Measurements from ENCODE around the gene DNAJC16. TPM values are rescaled to one million over a fixed set of nuclear protein-coding genes. Genes with fewer than 3 reads are reported as not detected.
A peak's percentile ranks its signal among the peaks of the same experiment; 100 is the strongest.

The DNAJC16 gene
- total and polyA plus RNA-seq, 2 of the 13 experiments (the other 11 are each of a cell fraction or from before 2014, with no cell fraction given): 11.4 to 15.4 TPM

DNA sequence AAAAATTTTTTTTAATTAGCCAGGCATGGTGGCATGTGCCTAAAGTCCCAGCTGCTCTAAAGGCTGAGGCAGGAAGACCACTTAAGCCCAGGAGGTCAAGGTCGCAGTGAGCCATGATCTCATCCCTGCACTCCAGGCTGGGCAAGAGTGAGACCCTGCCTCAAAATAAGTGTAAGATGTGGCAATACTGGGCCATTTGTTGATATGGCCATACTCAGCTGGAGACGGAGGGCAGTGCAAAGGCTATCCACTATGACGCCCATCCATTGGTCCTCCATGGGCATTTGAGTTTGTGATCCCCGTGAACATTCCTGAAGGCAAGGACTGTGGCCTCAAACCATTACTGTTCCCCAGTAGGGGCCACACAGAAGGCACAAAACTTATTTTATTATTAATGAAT is 4.1 kb upstream of the DNAJC16 start:
- peak overlapping the region; percentile 74; the same call in 1 of the 2 replicates for H3K4me2 ChIP-seq (ENCODE audit: low read depth, low read length)
- BruUV-seq (replicated peaks): no TSS peak
- H3K4me3 ChIP-seq (replicated peaks in 1 of 3; ENCODE audit: insufficient read depth in 1 of 3, low read depth in 2 of 3, low read length in 3 of 3): no peak overlapping the region
- ATAC-seq (no peak), FAIRE-seq (no peak), DNase-seq (ENCODE audit: low spot score) (no peak)
- no peak overlapping the region for H2AFZ ChIP-seq (ENCODE audit: low read length)
- WGBS (ENCODE audit: low lambda C conversion rate): 95% methylated on average over 4 of the region's 4 CpGs
- no peaks in the 10 kb centered on the region for H3K36me3 ChIP-seq (replicated peaks in 1 of 2; ENCODE audit: control insufficient read depth in 1 of 2, insufficient read depth in 2 of 2, low read length in 2 of 2)
- POLR2A ChIA-PET: no interaction called here
- in situ Hi-C loops (cut with HindIII; ENCODE audit: extremely low pct_ligation_motif_present, low pct_unique_long_range_greater_than_20kb) (no loop called here), intact Hi-C loops (cut with micrococcal nuclease; ENCODE audit: unreplicated experiment) (loop anchor here (10.0 kb wide), 1 partner anchor 82 kb away; no protein-coding TSS in a partner anchor)
- H3K27me3 ChIP-seq (ENCODE audit: control insufficient read depth in 1 of 2, insufficient read depth in 2 of 2, low read length in 2 of 2): no peaks in the 10 kb centered on the region; a peak in 1 of 5 replicates
- TF ChIP-seq, protein P1, sequence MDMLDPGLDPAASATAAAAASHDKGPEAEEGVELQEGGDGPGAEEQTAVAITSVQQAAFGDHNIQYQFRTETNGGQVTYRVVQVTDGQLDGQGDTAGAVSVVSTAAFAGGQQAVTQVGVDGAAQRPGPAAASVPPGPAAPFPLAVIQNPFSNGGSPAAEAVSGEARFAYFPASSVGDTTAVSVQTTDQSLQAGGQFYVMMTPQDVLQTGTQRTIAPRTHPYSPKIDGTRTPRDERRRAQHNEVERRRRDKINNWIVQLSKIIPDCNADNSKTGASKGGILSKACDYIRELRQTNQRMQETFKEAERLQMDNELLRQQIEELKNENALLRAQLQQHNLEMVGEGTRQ (IDR thresholded peaks at IDR 0.05; ENCODE audit: low read depth, low read length): no peak
- TF ChIP-seq, protein P1 (CRISPR knock-in tag; IDR thresholded peaks at IDR 0.05; ENCODE audit: borderline replicate concordance): no peak
- TF ChIP-seq SRSF9 (IDR thresholded peaks at IDR 0.05; ENCODE audit: borderline replicate concordance, insufficient read depth, low read depth, low read length, poor library complexity, severe bottlenecking): no peak
- no peak for TF ChIP-seq CREM (IDR thresholded peaks at IDR 0.05)
- TF ChIP-seq CREM (CRISPR knock-in tag; IDR thresholded peaks at IDR 0.05): no peak
- TF ChIP-seq BCL6 (CRISPR knock-in tag; IDR thresholded peaks at IDR 0.05): no peak
- no peak for TF ChIP-seq DR1 (CRISPR knock-in tag; IDR thresholded peaks at IDR 0.05)
- TF ChIP-seq ZNF337 (CRISPR knock-in tag; IDR thresholded peaks at IDR 0.05; ENCODE audit: borderline replicate concordance, low read depth): no peak
- no peak for TF ChIP-seq HNRNPH1 (optimal IDR thresholded peaks at IDR 0.05; ENCODE audit: low read depth, low read length)
- no peak for TF ChIP-seq ZNF253 (CRISPR knock-in tag; IDR thresholded peaks at IDR 0.05; ENCODE audit: borderline replicate concordance)
- TF ChIP-seq MTF2 (CRISPR knock-in tag; IDR thresholded peaks at IDR 0.05; ENCODE audit: borderline replicate concordance): no peak
- TF ChIP-seq NCOR1 (IDR thresholded peaks at IDR 0.05; ENCODE audit: borderline replicate concordance, low read length): no peak
- TF ChIP-seq FOXK2 (IDR thresholded peaks at IDR 0.05): no peak
- TF ChIP-seq ZNF138 (CRISPR knock-in tag; IDR thresholded peaks at IDR 0.05; ENCODE audit: low read depth): no peak
- TF ChIP-seq, protein P2, sequence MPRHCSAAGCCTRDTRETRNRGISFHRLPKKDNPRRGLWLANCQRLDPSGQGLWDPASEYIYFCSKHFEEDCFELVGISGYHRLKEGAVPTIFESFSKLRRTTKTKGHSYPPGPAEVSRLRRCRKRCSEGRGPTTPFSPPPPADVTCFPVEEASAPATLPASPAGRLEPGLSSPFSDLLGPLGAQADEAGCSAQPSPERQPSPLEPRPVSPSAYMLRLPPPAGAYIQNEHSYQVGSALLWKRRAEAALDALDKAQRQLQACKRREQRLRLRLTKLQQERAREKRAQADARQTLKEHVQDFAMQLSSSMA (CRISPR knock-in tag; IDR thresholded peaks at IDR 0.05): no peak
- TF ChIP-seq PCBP1 (IDR thresholded peaks at IDR 0.05; ENCODE audit: borderline replicate concordance, low read depth, low read length): no peak
- no peak for TF ChIP-seq FOSL1 (CRISPR knock-in tag; IDR thresholded peaks at IDR 0.05; ENCODE audit: borderline replicate concordance)
- TF ChIP-seq, protein P3, sequence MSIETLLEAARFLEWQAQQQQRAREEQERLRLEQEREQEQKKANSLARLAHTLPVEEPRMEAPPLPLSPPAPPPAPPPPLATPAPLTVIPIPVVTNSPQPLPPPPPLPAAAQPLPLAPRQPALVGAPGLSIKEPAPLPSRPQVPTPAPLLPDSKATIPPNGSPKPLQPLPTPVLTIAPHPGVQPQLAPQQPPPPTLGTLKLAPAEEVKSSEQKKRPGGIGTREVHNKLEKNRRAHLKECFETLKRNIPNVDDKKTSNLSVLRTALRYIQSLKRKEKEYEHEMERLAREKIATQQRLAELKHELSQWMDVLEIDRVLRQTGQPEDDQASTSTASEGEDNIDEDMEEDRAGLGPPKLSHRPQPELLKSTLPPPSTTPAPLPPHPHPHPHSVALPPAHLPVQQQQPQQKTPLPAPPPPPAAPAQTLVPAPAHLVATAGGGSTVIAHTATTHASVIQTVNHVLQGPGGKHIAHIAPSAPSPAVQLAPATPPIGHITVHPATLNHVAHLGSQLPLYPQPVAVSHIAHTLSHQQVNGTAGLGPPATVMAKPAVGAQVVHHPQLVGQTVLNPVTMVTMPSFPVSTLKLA (IDR thresholded peaks at IDR 0.05): no peak
- H3K4me1 ChIP-seq (ENCODE audit: insufficient read depth, low read length): peaks cover 38% of the 10 kb centered on the region
- no peak overlapping the region for H3K9ac ChIP-seq (ENCODE audit: insufficient read depth, low read depth, low read length)
- H3K79me2 ChIP-seq (ENCODE audit: insufficient read depth, low read length): peaks cover 9% of the 10 kb centered on the region
- CTCF ChIA-PET (ENCODE audit: low intra/inter-chr PET ratio, low total read pairs): no interaction called here
- H3K9me3 ChIP-seq (ENCODE audit: low read length): no peaks in the 10 kb centered on the region
- peaks cover 4% of the 10 kb centered on the region; the same call in 1 of the 2 replicates for H4K20me1 ChIP-seq (ENCODE audit: insufficient read depth, low read length)
- no peak overlapping the region for H3K27ac ChIP-seq (ENCODE audit: extremely low read length, insufficient read depth, low read length)

All from HepG2 (cell line).